Endothelial cell of umbilical vein (primary cell): ENCODE results near the gene CARD8. TPM values are rescaled to one million over a fixed set of nuclear protein-coding genes. Genes with fewer than 3 reads are reported as not detected.

Experiments used
- BruUV-seq: library from RNA; stranded (reverse); fragments of 400-500 nt; replicated peaks from 2 replicates; lab custom pipeline; 2021; lab: Mats Ljungman, UMichigan
- CTCF ChIA-PET: fragments of 300-600, 350-600 bp; sonication (Branson Sonifier 250); formaldehyde crosslinking; loops from one replicate; lab custom pipeline; 2021; ENCODE audit warnings: antibody characterized with exemption, inconsistent platforms; lab: Charles Lee
- POLR2A ChIA-PET: fragments of 300-600, 350-600 bp; sonication (Branson Sonifier 250); formaldehyde crosslinking; loops from one replicate; lab custom pipeline; 2021; ENCODE audit warnings: antibody characterized with exemption, inconsistent platforms; lab: Charles Lee
- DNase-seq: peaks from one replicate; pipeline ENCODE4 v3.0.0-alpha.2; 2011; ENCODE audit warnings: low read depth, low spot score
- FAIRE-seq: peaks from 2 replicates; lab custom pipeline; 2011; peaks lifted over from hg19 to GRCh38; lab: Jason Lieb, UNC
- H2AFZ ChIP-seq: 2 replicates; pipeline ENCODE4 v1.6.0; 2012; ENCODE audit warnings: low read depth, low read length, control low read depth, inconsistent platforms
- H3K27ac ChIP-seq: 2 replicates; pipeline ENCODE4 v1.5.1; 2011; ENCODE audit warnings: low read depth, mild to moderate bottlenecking, control low read depth, low read length, moderate library complexity; ENCODE audit not compliant: insufficient read depth
- H3K27me3 ChIP-seq, 2 experiments: 2 replicates each; pipeline versions ENCODE4 v1.6.0 to v1.6.1; 2011; ENCODE audit warnings: low read length in 2 of 2, mixed read lengths in 1 of 2; ENCODE audit not compliant: control insufficient read depth in 2 of 2, insufficient read depth in 2 of 2
- H3K36me3 ChIP-seq, 2 experiments: 2 replicates in 1 of 2; 3 replicates in 1 of 2; pipeline ENCODE4 v1.5.1; 2011; ENCODE audit warnings: low read length in 2 of 2, mild to moderate bottlenecking in 1 of 2, moderate library complexity in 1 of 2; ENCODE audit not compliant: control insufficient read depth in 2 of 2, insufficient read depth in 2 of 2; ENCODE audit errors: extremely low read depth in 1 of 2
- H3K4me1 ChIP-seq: 3 replicates; pipeline ENCODE4 v1.5.1; 2011; ENCODE audit warnings: mild to moderate bottlenecking, low read length; ENCODE audit not compliant: control insufficient read depth, insufficient read depth; ENCODE audit errors: extremely low read depth
- H3K4me2 ChIP-seq: 2 replicates; pipeline ENCODE4 v1.6.1; 2011; ENCODE audit warnings: low read length, control low read depth, mixed read lengths; ENCODE audit not compliant: insufficient read depth
- H3K4me3 ChIP-seq, 3 experiments: fragments of 200-600 bp in 1 of 3; sonication (generic), shearing (Covaris generic) in 1 of 3; replicated peaks in 1 of 3; 2 replicates each; pipeline ENCODE4 v1.5.1; 2011 to 2016; ENCODE audit warnings: control low read depth in 3 of 3, low read length in 3 of 3, mild to moderate bottlenecking in 2 of 3, inconsistent platforms in 1 of 3, low read depth in 1 of 3, moderate library complexity in 1 of 3; ENCODE audit not compliant: insufficient read depth in 1 of 3
- H3K79me2 ChIP-seq: 2 replicates; pipeline ENCODE4 v1.6.0; 2012; ENCODE audit warnings: low read length, inconsistent platforms; ENCODE audit not compliant: control insufficient read depth, insufficient read depth
- H3K9ac ChIP-seq: replicated peaks from 2 replicates; pipeline ENCODE3; 2011; ENCODE audit warnings: low read length, control low read depth; ENCODE audit not compliant: insufficient read depth; ENCODE audit errors: extremely low read depth
- H3K9me1 ChIP-seq: replicated peaks from 3 replicates; pipeline ENCODE4 v1.6.0; 2011; ENCODE audit warnings: mild to moderate bottlenecking, low read length; ENCODE audit not compliant: control insufficient read depth, insufficient read depth; ENCODE audit errors: extremely low read depth
- H3K9me3 ChIP-seq: replicated peaks from 2 replicates; pipeline ENCODE4 v1.5.1; 2012; ENCODE audit warnings: low read length, inconsistent platforms; ENCODE audit not compliant: control insufficient read depth, insufficient read depth
- H4K20me1 ChIP-seq: replicated peaks from 2 replicates; pipeline ENCODE3; 2011; ENCODE audit warnings: mild to moderate bottlenecking, low read length; ENCODE audit not compliant: control insufficient read depth, insufficient read depth; ENCODE audit errors: extremely low read depth
- CTCF ChIP-seq, 2 donors: IDR thresholded peaks; 1 replicate in 1 of 2; 2 replicates in 1 of 2; pipeline ENCODE4 v1.5.1; 2011; ENCODE audit warnings: low read length in 2 of 2, mild to moderate bottlenecking in 2 of 2, moderate library complexity in 2 of 2, control low read depth in 1 of 2, inconsistent platforms in 1 of 2, low read depth in 1 of 2; ENCODE audit not compliant: insufficient read depth in 1 of 2; ENCODE audit errors: extremely low read depth in 1 of 2
- EZH2 ChIP-seq: IDR thresholded peaks from 2 replicates; pipeline ENCODE4 v1.6.1; 2012; ENCODE audit warnings: borderline replicate concordance, low read depth, mild to moderate bottlenecking, moderate library complexity, low read length, inconsistent platforms; ENCODE audit not compliant: severe bottlenecking
- FOS ChIP-seq: IDR thresholded peaks from 2 replicates; pipeline ENCODE4 v1.6.1; 2011; ENCODE audit warnings: mild to moderate bottlenecking, low read length, moderate library complexity, borderline replicate concordance; ENCODE audit not compliant: insufficient read depth
- GATA2 ChIP-seq: IDR thresholded peaks from 2 replicates; pipeline ENCODE4 v1.7.0; 2011; ENCODE audit warnings: low read depth, mild to moderate bottlenecking, moderate library complexity, mixed read lengths, low read length; ENCODE audit not compliant: insufficient read length, insufficient read depth
- JUN ChIP-seq: IDR thresholded peaks from 2 replicates; pipeline ENCODE4 v1.6.1; 2011; ENCODE audit warnings: borderline replicate concordance, low read depth; ENCODE audit not compliant: insufficient read length, insufficient read depth
- MAX ChIP-seq: IDR thresholded peaks from 2 replicates; pipeline ENCODE4 v1.6.1; 2011; ENCODE audit not compliant: insufficient read depth, insufficient read length
- MYC ChIP-seq: IDR thresholded peaks from one replicate; pipeline ENCODE4 v1.6.1; 2011; ENCODE audit warnings: mild to moderate bottlenecking, low read depth, low read length
- POLR2A ChIP-seq: IDR thresholded peaks from 2 replicates; pipeline ENCODE4 v1.6.1; 2012; ENCODE audit warnings: low read depth, mild to moderate bottlenecking, control low read depth, low read length
- POLR2AphosphoS5 ChIP-seq: IDR thresholded peaks from 2 replicates; pipeline ENCODE4 v1.6.1; 2012; ENCODE audit warnings: low read depth, mild to moderate bottlenecking, control low read depth, low read length, moderate library complexity; ENCODE audit not compliant: insufficient read depth
- dilution Hi-C: fragments of 300-500 bp; cut with MboI; formaldehyde crosslinking; loops from one replicate; pipeline ENCODE4 v1.15.0; 2019; ENCODE audit warnings: low sequenced_read_pairs; ENCODE audit not compliant: extremely low pct_ligation_motif_present
- intact Hi-C: fragments of 100-400 bp; cut with micrococcal nuclease; formaldehyde crosslinking; loops from one replicate; pipeline ENCODE4 v1.10.0; 2022
- polyA plus RNA-seq, 4 experiments: library from polyadenylated mRNA; depleted of rRNA in 3 of 4; stranded (reverse) in 3 of 4; unstranded in 1 of 4; fragments of >200 nt; gene quantifications; 2 replicates each; pipeline versions ENCODE4 v1.2.1 to v1.2.3, GENCODE V29; 2011 to 2012; ENCODE audit warnings: missing spikeins in 1 of 4
- total RNA-seq: library from RNA; stranded (reverse); gene quantifications from 2 replicates; pipeline ENCODE4 v1.2.3, GENCODE V29; 2021

CARD8 gene
- total and polyA plus RNA-seq, 2 donors (not counting 3 experiments of a cell fraction or from before 2014, with no cell fraction given), result 64.6 to 123 TPM

DNA sequence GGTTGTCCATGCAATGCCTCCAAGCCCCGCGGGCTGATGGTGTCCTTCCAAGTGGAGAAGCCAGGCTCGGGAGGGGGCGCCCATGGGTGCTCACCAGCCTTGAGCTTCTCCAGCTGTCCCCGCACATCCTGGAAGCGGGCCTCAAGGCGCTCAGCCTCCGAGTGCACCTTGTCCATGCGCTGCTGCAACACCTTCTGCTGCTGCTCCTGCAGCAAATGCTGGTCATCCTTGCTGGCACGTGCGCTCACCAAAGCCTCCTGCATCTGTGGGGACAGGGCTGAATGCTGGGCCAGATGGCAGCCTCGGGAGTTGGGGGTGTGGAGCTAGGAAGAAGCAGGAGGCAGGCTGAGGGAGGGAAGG lies 46.9 kb upstream of the CARD8 start:
- dilution Hi-C loops, result no loop called here
- no peak overlapping the region for H3K4me3 ChIP-seq
- no peaks in the 10 kb centered on the region for H3K79me2 ChIP-seq
- no peak overlapping the region for H3K27ac ChIP-seq
- no peak overlapping the region for H3K4me2 ChIP-seq
- no TSS peak for BruUV-seq
- H4K20me1 ChIP-seq, result no peaks in the 10 kb centered on the region
- POLR2A ChIA-PET, result no interaction called here
- H3K36me3 ChIP-seq, result no peaks in the 10 kb centered on the region
- H3K9me1 ChIP-seq, result no peaks in the 10 kb centered on the region
- CTCF ChIA-PET, result no interaction called here
- DNase-seq, result no peak
- H3K27me3 ChIP-seq, result peaks cover 6% of the 10 kb centered on the region in 2 experiments
- no peak for FAIRE-seq
- TF ChIP-seq CTCF (IDR thresholded peaks at IDR 0.05; ENCODE audit: extremely low read depth in 1 of 2, insufficient read depth in 1 of 2, low read depth in 1 of 2, low read length in 2 of 2), result no peak
- TF ChIP-seq POLR2AphosphoS5, result no peak
- TF ChIP-seq FOS, result no peak
- TF ChIP-seq EZH2, result no peak
- intact Hi-C loops, result no loop called here
- H2AFZ ChIP-seq, result no peak overlapping the region
- H3K9ac ChIP-seq, result no peak overlapping the region
- no peaks in the 10 kb centered on the region for H3K4me1 ChIP-seq
- no peaks in the 10 kb centered on the region for H3K9me3 ChIP-seq

DNA sequence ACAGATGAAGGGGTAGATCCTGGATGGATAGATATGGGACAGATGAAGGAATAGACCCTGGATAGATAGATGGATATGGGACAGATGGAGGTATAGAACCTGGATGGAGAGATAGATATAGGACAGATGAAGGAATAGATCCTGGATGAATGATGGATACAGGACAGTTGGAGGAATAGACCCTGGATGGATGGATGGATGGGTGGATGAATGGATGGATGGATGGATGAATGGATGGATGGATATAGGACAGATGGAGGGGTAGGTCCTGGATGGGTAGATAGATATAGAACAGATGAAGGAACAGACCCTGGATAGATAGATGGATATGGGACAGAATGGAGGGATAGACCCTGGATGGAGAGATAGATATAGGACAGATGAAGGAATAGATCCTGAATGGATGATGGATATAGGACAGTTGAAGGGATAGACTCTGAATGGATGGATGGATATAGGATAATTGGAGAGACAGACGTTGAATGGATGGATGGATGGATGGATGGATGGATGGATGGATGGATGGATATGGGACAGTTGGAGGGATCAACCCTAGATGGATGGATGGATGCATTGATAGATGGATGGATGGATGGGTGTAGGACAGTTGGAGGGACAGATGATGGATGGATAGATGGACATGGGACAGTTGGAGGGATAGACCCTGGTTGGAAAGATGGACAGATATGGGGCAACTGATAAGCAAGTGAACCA lies 46.3 kb upstream of the CARD8 start:
- CTCF ChIA-PET, result no interaction called here
- DNase-seq (no peak), FAIRE-seq (no peak)
- no peaks in the 10 kb centered on the region for H3K79me2 ChIP-seq
- H4K20me1 ChIP-seq, result no peaks in the 10 kb centered on the region
- no peak for TF ChIP-seq POLR2AphosphoS5
- TF ChIP-seq POLR2A, result no peak
- TF ChIP-seq FOS, result no peak
- no peak for TF ChIP-seq MAX
- TF ChIP-seq MYC, result no peak
- no peak for TF ChIP-seq JUN
- no peak for TF ChIP-seq CTCF (IDR thresholded peaks at IDR 0.05; ENCODE audit: extremely low read depth in 1 of 2, insufficient read depth in 1 of 2, low read depth in 1 of 2, low read length in 2 of 2)
- TF ChIP-seq EZH2, result no peak
- TF ChIP-seq GATA2, result no peak
- H3K9me1 ChIP-seq, result no peaks in the 10 kb centered on the region
- H3K4me1 ChIP-seq, result no peaks in the 10 kb centered on the region
- BruUV-seq, result no TSS peak
- no peak overlapping the region for H3K9ac ChIP-seq
- dilution Hi-C loops, result no loop called here
- H3K27me3 ChIP-seq, result peaks cover 6% of the 10 kb centered on the region in 2 experiments
- no peak overlapping the region for H2AFZ ChIP-seq
- intact Hi-C loops, result no loop called here
- no peak overlapping the region for H3K27ac ChIP-seq
- H3K9me3 ChIP-seq, result no peaks in the 10 kb centered on the region
- POLR2A ChIA-PET, result no interaction called here
- H3K4me2 ChIP-seq, result no peak overlapping the region
- H3K4me3 ChIP-seq, result no peak overlapping the region
- no peaks in the 10 kb centered on the region for H3K36me3 ChIP-seq
